ENCODE measurements around the gene NSUN2.

The NSUN2 gene

DNA sequence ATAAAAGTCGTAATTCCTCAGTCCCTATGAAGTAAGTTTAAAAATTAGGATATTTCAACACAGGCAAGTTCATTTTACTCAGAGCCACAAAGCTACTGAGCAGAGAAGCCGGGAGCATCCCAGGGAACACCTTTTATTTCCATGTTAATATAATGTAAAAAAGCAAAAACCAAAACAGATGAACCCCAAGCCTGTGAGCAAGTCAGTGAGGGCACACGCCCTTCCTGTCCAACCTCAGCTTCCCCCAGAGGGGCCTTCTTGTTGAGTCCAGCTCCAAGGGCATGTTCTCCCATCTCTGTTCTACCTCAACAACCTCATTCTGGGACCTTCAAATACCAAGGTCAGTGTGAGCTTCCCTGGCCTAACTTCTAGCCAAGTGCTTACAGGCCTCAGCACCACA lies 24.8 kb downstream of the NSUN2 start:
- H3K36me3 ChIP-seq (replicated peaks; ENCODE audit: insufficient read depth, low read length), result peaks cover 36% of the 10 kb centered on the region
- no peak overlapping the region for H3K9ac ChIP-seq (ENCODE audit: low read length)
- no peaks in the 10 kb centered on the region for H3K4me1 ChIP-seq (ENCODE audit: low read length)
- H3K4me3 ChIP-seq (ENCODE audit: low read length), result no peak overlapping the region
- no peaks in the 10 kb centered on the region for H3K9me2 ChIP-seq (replicated peaks; ENCODE audit: insufficient read depth, low read length)
- TF ChIP-seq EZH2phosphoT487 (IDR thresholded peaks at IDR 0.05; ENCODE audit: low read length) (no peak), EZH2 (optimal IDR thresholded peaks at IDR 0.05; ENCODE audit: low read depth, low read length) (no peak)
- TF ChIP-seq, protein P1, sequence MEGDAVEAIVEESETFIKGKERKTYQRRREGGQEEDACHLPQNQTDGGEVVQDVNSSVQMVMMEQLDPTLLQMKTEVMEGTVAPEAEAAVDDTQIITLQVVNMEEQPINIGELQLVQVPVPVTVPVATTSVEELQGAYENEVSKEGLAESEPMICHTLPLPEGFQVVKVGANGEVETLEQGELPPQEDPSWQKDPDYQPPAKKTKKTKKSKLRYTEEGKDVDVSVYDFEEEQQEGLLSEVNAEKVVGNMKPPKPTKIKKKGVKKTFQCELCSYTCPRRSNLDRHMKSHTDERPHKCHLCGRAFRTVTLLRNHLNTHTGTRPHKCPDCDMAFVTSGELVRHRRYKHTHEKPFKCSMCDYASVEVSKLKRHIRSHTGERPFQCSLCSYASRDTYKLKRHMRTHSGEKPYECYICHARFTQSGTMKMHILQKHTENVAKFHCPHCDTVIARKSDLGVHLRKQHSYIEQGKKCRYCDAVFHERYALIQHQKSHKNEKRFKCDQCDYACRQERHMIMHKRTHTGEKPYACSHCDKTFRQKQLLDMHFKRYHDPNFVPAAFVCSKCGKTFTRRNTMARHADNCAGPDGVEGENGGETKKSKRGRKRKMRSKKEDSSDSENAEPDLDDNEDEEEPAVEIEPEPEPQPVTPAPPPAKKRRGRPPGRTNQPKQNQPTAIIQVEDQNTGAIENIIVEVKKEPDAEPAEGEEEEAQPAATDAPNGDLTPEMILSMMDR (IDR thresholded peaks at IDR 0.05; ENCODE audit: low read length), result no peak
- no peaks in the 10 kb centered on the region for H3K27me3 ChIP-seq (replicated peaks; ENCODE audit: insufficient read depth, low read length)
- H3K79me2 ChIP-seq (ENCODE audit: low read length), result peaks cover 28% of the 10 kb centered on the region
- no peak overlapping the region for H3K27ac ChIP-seq (ENCODE audit: low read length)
- H2AFZ ChIP-seq (ENCODE audit: low read length), result no peak overlapping the region
- H3K9me3 ChIP-seq (replicated peaks; ENCODE audit: insufficient read depth, low read length), result no peaks in the 10 kb centered on the region
- no peak overlapping the region for H3K4me2 ChIP-seq (ENCODE audit: low read depth, low read length)
- no peak for DNase-seq
- H4K20me1 ChIP-seq (ENCODE audit: insufficient read depth, low read length), result peaks cover 7% of the 10 kb centered on the region; the same call in 1 of the 2 replicates
- no peaks in the 10 kb centered on the region for H3F3A ChIP-seq (ENCODE audit: insufficient read depth, low read length)

GRCh38 chr5:6607559-6607936 lies 25.3 kb downstream of the NSUN2 start:
- H3K9me3 ChIP-seq (replicated peaks; ENCODE audit: insufficient read depth, low read length), result no peaks in the 10 kb centered on the region

DNA sequence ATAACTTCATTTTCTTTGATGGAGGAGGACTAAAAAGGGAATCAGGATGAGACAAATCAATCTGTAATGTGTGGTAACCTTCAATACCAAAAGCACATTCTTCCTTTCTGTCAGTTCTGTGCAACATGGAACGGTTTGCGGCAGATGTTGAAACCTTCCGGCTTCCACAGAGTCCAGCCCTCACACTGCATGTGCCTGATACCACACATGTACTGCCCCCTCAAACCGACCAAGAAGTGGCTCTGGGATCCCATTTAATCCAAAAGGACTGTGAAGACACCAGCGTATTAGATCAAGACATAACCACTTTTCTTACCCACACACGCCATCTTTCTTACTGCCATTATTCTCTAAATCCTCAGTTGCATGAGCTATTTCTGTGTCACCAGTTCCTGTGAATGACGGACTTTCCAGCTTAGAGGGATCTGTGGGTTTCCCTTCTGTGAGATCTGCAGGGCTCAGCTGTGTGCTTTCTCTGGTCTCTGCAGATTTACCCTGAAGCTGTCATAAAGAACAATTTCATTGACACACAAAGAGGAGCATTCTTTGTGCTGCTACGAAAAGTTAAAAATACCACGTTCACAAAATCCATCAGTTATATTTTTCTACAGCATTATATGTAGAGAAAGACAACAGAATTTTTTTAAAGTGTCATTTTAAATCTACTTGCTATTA lies 25.8 kb downstream of the NSUN2 start:
- Histone ChIP-seq H2AFZ (ENCODE audit: low read length) (no peak overlapping the region), H3K79me2 (ENCODE audit: low read length) (peaks cover 18% of the 10 kb centered on the region), H3K4me3 (ENCODE audit: low read length) (no peak overlapping the region), H3K4me1 (ENCODE audit: low read length) (no peaks in the 10 kb centered on the region), H3K36me3 (replicated peaks; ENCODE audit: insufficient read depth, low read length) (peaks cover 31% of the 10 kb centered on the region), H3K9ac (ENCODE audit: low read length) (no peak overlapping the region), H3F3A (ENCODE audit: insufficient read depth, low read length) (no peaks in the 10 kb centered on the region), H4K20me1 (ENCODE audit: insufficient read depth, low read length) (0 out of 2 replicates have a peak, but pooled peaks cover 4% of the 10 kb centered on the region), H3K9me3 (replicated peaks; ENCODE audit: insufficient read depth, low read length) (no peaks in the 10 kb centered on the region), H3K9me2 (replicated peaks; ENCODE audit: insufficient read depth, low read length) (no peaks in the 10 kb centered on the region), H3K27me3 (replicated peaks; ENCODE audit: insufficient read depth, low read length) (no peaks in the 10 kb centered on the region), H3K27ac (ENCODE audit: low read length) (no peak overlapping the region), H3K4me2 (ENCODE audit: low read depth, low read length) (no peak overlapping the region)
- TF ChIP-seq EZH2 (optimal IDR thresholded peaks at IDR 0.05; ENCODE audit: low read depth, low read length) (no peak), EZH2phosphoT487 (IDR thresholded peaks at IDR 0.05; ENCODE audit: low read length) (no peak)
- TF ChIP-seq, protein P1 (IDR thresholded peaks at IDR 0.05; ENCODE audit: low read length), result no peak
- DNase-seq, result no peak

More at GRCh38 chr5:6607559-6607936, 25.3 kb downstream of the NSUN2 start:
- 0 out of 2 replicates have a peak, but pooled peaks cover 4% of the 10 kb centered on the region for H4K20me1 ChIP-seq (ENCODE audit: insufficient read depth, low read length)
- no peak for DNase-seq
- H3K9ac ChIP-seq (ENCODE audit: low read length), result no peak overlapping the region
- H3K9me2 ChIP-seq (replicated peaks; ENCODE audit: insufficient read depth, low read length), result no peaks in the 10 kb centered on the region
- no peak overlapping the region for H3K4me2 ChIP-seq (ENCODE audit: low read depth, low read length)
- TF ChIP-seq EZH2phosphoT487 (IDR thresholded peaks at IDR 0.05; ENCODE audit: low read length) (no peak), EZH2 (optimal IDR thresholded peaks at IDR 0.05; ENCODE audit: low read depth, low read length) (no peak)
- TF ChIP-seq, protein P1 (IDR thresholded peaks at IDR 0.05; ENCODE audit: low read length), result no peak
- H3K79me2 ChIP-seq (ENCODE audit: low read length), result peaks cover 23% of the 10 kb centered on the region
- H3F3A ChIP-seq (ENCODE audit: insufficient read depth, low read length), result no peaks in the 10 kb centered on the region
- H3K4me1 ChIP-seq (ENCODE audit: low read length), result no peaks in the 10 kb centered on the region
- H3K4me3 ChIP-seq (ENCODE audit: low read length), result no peak overlapping the region
- H2AFZ ChIP-seq (ENCODE audit: low read length), result no peak overlapping the region
- H3K36me3 ChIP-seq (replicated peaks; ENCODE audit: insufficient read depth, low read length), result peaks cover 35% of the 10 kb centered on the region
- H3K27me3 ChIP-seq (replicated peaks; ENCODE audit: insufficient read depth, low read length), result no peaks in the 10 kb centered on the region
- H3K27ac ChIP-seq (ENCODE audit: low read length), result no peak overlapping the region
